ENCODE results near the gene TMEM213.

Gene TMEM213

DNA sequence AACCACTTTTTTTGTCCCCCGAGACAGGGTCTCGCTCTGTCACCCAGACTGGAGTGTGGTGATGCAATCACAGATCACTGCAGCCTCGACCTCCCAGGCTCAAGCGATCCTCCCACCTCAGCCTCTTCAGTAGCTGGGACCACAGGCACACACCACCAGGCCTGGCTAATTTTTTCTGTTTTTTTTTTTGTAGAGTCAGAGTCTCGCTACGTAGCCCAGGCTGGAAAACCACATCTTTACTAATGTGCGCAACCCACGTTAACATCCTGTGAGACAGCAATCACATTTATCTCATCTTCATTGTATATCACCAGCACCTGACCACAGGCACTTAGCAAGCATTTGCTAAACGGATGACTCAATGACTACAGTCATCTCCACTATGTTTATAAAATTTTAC lies 78.0 kb downstream of the TMEM213 start:
- no peak for TF ChIP-seq ZBTB7A (IDR thresholded peaks at IDR 0.05; ENCODE audit: low read depth)
- TF ChIP-seq USF1 (IDR thresholded peaks at IDR 0.05): no peak
- no peak for TF ChIP-seq FOXM1 (IDR thresholded peaks at IDR 0.05; ENCODE audit: borderline replicate concordance, low read depth)
- TF ChIP-seq NFIC (IDR thresholded peaks at IDR 0.05): no peak
- TF ChIP-seq REST (IDR thresholded peaks at IDR 0.05; ENCODE audit: low read depth): no peak
- no peak for TF ChIP-seq EGR1 (IDR thresholded peaks at IDR 0.05)
- TF ChIP-seq, protein P1, sequence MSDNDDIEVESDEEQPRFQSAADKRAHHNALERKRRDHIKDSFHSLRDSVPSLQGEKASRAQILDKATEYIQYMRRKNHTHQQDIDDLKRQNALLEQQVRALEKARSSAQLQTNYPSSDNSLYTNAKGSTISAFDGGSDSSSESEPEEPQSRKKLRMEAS (IDR thresholded peaks at IDR 0.05): no peak
- no peak for TF ChIP-seq CREB1 (IDR thresholded peaks at IDR 0.05; ENCODE audit: low read depth)
- TF ChIP-seq TEAD4 (IDR thresholded peaks at IDR 0.05): no peak
- TF ChIP-seq EP300 (IDR thresholded peaks at IDR 0.05; ENCODE audit: borderline replicate concordance): no peak
- no peak for TF ChIP-seq TCF12 (IDR thresholded peaks at IDR 0.05; ENCODE audit: low read depth)
- no peak for TF ChIP-seq YY1 (IDR thresholded peaks at IDR 0.05; ENCODE audit: low read depth)
- no peak for TF ChIP-seq CEBPB (IDR thresholded peaks at IDR 0.05)
- TF ChIP-seq TAF1 (IDR thresholded peaks at IDR 0.05; ENCODE audit: low read depth): no peak
- TF ChIP-seq RAD21 (IDR thresholded peaks at IDR 0.05; ENCODE audit: low read depth): no peak

- TF ChIP-seq RAD21 (IDR thresholded peaks at IDR 0.05; ENCODE audit: low read depth) (no peak), FOXM1 (IDR thresholded peaks at IDR 0.05; ENCODE audit: borderline replicate concordance, low read depth) (no peak), CREB1 (IDR thresholded peaks at IDR 0.05; ENCODE audit: low read depth) (no peak), YY1 (IDR thresholded peaks at IDR 0.05; ENCODE audit: low read depth) (no peak), TCF12 (IDR thresholded peaks at IDR 0.05; ENCODE audit: low read depth) (no peak), CEBPB (IDR thresholded peaks at IDR 0.05) (no peak), REST (IDR thresholded peaks at IDR 0.05; ENCODE audit: low read depth) (no peak), USF1 (IDR thresholded peaks at IDR 0.05) (no peak), TEAD4 (IDR thresholded peaks at IDR 0.05) (no peak), EP300 (IDR thresholded peaks at IDR 0.05; ENCODE audit: borderline replicate concordance) (no peak)
- TF ChIP-seq, protein P1 (IDR thresholded peaks at IDR 0.05): no peak
These were observed 78.5 kb downstream of the TMEM213 start for GRCh38 chr7:138876326-138876725.

GRCh38 chr7:138878051-138878450 lies 80.3 kb downstream of the TMEM213 start:
- TF ChIP-seq ZBTB7A (IDR thresholded peaks at IDR 0.05; ENCODE audit: low read depth) (no peak), TCF12 (IDR thresholded peaks at IDR 0.05; ENCODE audit: low read depth) (no peak), TEAD4 (IDR thresholded peaks at IDR 0.05) (no peak), EP300 (IDR thresholded peaks at IDR 0.05; ENCODE audit: borderline replicate concordance) (no peak), REST (IDR thresholded peaks at IDR 0.05; ENCODE audit: low read depth) (no peak), NFIC (IDR thresholded peaks at IDR 0.05) (no peak), RAD21 (IDR thresholded peaks at IDR 0.05; ENCODE audit: low read depth) (no peak)
- TF ChIP-seq, protein P1 (IDR thresholded peaks at IDR 0.05): no peak

DNA sequence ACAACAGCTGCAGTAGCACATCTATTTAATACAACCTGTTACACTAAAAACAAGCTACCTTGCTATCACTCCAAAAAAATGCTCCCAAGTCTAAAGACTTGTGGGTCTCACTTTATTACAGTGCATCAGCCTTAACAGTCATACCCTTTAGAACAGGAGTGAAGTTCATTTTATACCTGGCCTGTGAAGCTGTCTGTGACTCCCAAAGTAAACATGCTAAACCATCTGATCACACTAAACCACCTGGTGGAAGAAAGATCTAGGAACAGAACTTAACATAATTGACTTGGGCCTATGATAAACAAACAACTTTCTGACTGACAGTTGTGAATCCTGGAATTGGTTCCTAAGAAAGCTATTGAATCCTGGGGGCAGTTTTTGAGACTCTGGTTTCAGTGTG lies 81.1 kb downstream of the TMEM213 start:
- TF ChIP-seq CEBPB (IDR thresholded peaks at IDR 0.05): no peak
- no peak for TF ChIP-seq TCF12 (IDR thresholded peaks at IDR 0.05; ENCODE audit: low read depth)
- TF ChIP-seq EGR1 (IDR thresholded peaks at IDR 0.05): no peak
- no peak for TF ChIP-seq CREB1 (IDR thresholded peaks at IDR 0.05; ENCODE audit: low read depth)
- no peak for TF ChIP-seq NFIC (IDR thresholded peaks at IDR 0.05)
- TF ChIP-seq, protein P1 (IDR thresholded peaks at IDR 0.05): no peak
- no peak for TF ChIP-seq USF1 (IDR thresholded peaks at IDR 0.05)
- no peak for TF ChIP-seq YY1 (IDR thresholded peaks at IDR 0.05; ENCODE audit: low read depth)
- no peak for TF ChIP-seq TEAD4 (IDR thresholded peaks at IDR 0.05)
- TF ChIP-seq REST (IDR thresholded peaks at IDR 0.05; ENCODE audit: low read depth): no peak
- TF ChIP-seq RAD21 (IDR thresholded peaks at IDR 0.05; ENCODE audit: low read depth): no peak
- no peak for TF ChIP-seq TAF1 (IDR thresholded peaks at IDR 0.05; ENCODE audit: low read depth)
- no peak for TF ChIP-seq FOXM1 (IDR thresholded peaks at IDR 0.05; ENCODE audit: borderline replicate concordance, low read depth)
- TF ChIP-seq ZBTB7A (IDR thresholded peaks at IDR 0.05; ENCODE audit: low read depth): no peak
- no peak for TF ChIP-seq EP300 (IDR thresholded peaks at IDR 0.05; ENCODE audit: borderline replicate concordance)
